Suppressor macrophage (primary cell): ENCODE results near the gene RCL1.
"Not testable (repeated sequence)": the region's sequence is repeated elsewhere in the genome, so short reads cannot be mapped to it uniquely, and the experiment has no call there.

ENCODE experiments used
- DNase-seq, 4 experiments: peaks; one replicate each; pipeline ENCODE4 v3.0.0-alpha.2; 2020 to 2022

RCL1 gene

GRCh38 chr9:4890242-4890641 is 97.5 kb downstream of the RCL1 start:
- DNase-seq = no peak

GRCh38 chr9:4890929-4891328 is 98.2 kb downstream of the RCL1 start:
- DNase-seq = no peak

- no peak for DNase-seq
Measured at GRCh38 chr9:4891674-4892073, 98.9 kb downstream of the RCL1 start.

GRCh38 chr9:4892501-4893194 is 99.9 kb downstream of the RCL1 start:
- DNase-seq = no peak

GRCh38 chr9:4894076-4894475 is 101.3 kb downstream of the RCL1 start:
- DNase-seq = peak in 1 of 4 experiments; percentile 8

GRCh38 chr9:4899853-4900252 is 107.1 kb downstream of the RCL1 start:
- DNase-seq = not testable (repeated sequence)

- peak in 3 of 4 experiments; percentile 8 to 50 (median 28) for DNase-seq
Measured at GRCh38 chr9:4901401-4902134, 108.8 kb downstream of the RCL1 start.

- no peak for DNase-seq
Measured at GRCh38 chr9:4902135-4902475, 109.4 kb downstream of the RCL1 start.

- DNase-seq = peak in 1 of 4 experiments; percentile 17
Measured at GRCh38 chr9:4904322-4905134, 111.8 kb downstream of the RCL1 start.

GRCh38 chr9:4905135-4905490 is 112.4 kb downstream of the RCL1 start:
- DNase-seq = no peak
